ENCODE measurements around the gene SLC25A1.

SLC25A1 gene

DNA sequence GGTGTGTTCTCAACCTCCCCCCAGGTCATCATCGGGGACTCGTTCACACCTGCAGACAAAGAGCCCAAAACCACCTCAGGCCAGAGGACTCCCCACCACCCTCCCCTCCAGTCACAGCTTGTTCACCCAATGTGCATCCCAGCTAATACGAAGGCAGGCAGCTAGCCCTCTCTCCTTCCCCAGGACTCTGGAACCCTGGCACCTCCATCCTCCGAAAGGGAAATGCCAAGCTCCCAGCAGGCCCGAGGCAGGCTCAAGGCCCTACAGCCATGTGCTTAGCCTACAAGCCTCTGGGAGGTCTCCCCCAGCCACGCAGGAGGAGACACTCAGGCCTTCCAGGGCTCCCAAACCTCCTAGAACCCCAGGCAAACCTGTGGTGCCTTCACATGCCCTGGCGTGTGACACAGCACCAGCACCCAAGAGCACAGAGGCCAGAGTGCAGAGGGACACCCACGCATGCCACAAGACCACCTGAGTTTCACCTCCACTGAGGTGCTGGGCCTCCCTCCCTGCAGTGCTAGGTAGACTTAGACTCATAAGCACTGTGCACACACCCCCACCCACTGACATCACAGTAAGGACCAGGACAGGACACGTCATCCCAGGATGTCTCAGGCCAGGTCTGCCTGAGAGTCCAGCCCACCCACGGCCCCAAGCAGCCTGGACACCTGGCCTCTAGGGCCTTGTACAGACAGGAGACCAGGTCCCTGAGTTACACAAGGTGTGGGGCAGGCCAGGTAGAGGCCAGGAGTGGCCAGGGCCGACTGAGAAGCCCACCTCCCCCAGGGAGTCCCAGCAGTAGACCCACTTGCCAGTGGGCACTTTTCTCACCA lies 40.9 kb downstream of the SLC25A1 start:
- no peak for FAIRE-seq
- DNase-seq (ENCODE audit: insufficient read length, low spot score), result no peak
- TF ChIP-seq POLR2A (IDR thresholded peaks at IDR 0.05; ENCODE audit: low read depth, low read length), result no peak

DNA sequence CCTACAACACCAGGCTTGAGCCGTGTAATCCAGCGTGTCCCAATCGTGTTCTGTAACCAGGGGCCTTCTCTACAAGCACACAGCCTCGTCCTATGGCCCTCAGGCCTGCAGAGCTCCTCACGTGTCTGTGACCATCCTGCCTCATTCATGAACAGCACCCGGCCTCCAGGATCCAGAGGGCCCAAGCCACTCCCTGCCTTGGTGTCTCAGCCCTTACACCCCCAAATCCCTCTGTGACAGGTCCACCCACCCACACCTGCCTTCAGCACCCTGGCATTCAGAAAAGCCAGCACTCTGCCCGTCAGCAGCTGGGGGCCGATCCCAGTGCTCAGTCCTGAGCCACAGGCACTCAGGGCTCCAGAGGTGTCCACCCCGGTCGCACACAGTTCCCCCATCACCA lies 41.6 kb downstream of the SLC25A1 start:
- no peak for FAIRE-seq
- no peak for TF ChIP-seq POLR2A (IDR thresholded peaks at IDR 0.05; ENCODE audit: low read depth, low read length)
- DNase-seq (ENCODE audit: insufficient read length, low spot score), result no peak

- FAIRE-seq, result no peak
- no peak for TF ChIP-seq POLR2A (IDR thresholded peaks at IDR 0.05; ENCODE audit: low read depth, low read length)
- no peak for DNase-seq (ENCODE audit: insufficient read length, low spot score)
Measured at GRCh38 chr22:19134874-19135273, 43.7 kb downstream of the SLC25A1 start.

- no peak for DNase-seq (ENCODE audit: insufficient read length, low spot score)
- no peak for TF ChIP-seq POLR2A (IDR thresholded peaks at IDR 0.05; ENCODE audit: low read depth, low read length)
- FAIRE-seq, result no peak
Measured at GRCh38 chr22:19134176-19134831, 44.2 kb downstream of the SLC25A1 start.

- FAIRE-seq (no peak), DNase-seq (ENCODE audit: insufficient read length, low spot score) (no peak)
- no peak for TF ChIP-seq POLR2A (IDR thresholded peaks at IDR 0.05; ENCODE audit: low read depth, low read length)
Measured at GRCh38 chr22:19133561-19133960, 45.0 kb downstream of the SLC25A1 start.

GRCh38 chr22:19132693-19133400 lies 45.7 kb downstream of the SLC25A1 start:
- TF ChIP-seq POLR2A (IDR thresholded peaks at IDR 0.05; ENCODE audit: low read depth, low read length), result no peak
- DNase-seq (ENCODE audit: insufficient read length, low spot score) (no peak), FAIRE-seq (no peak)

- FAIRE-seq (no peak), DNase-seq (ENCODE audit: insufficient read length, low spot score) (no peak)
- no peak for TF ChIP-seq POLR2A (IDR thresholded peaks at IDR 0.05; ENCODE audit: low read depth, low read length)
Measured at GRCh38 chr22:19132153-19132552, 46.4 kb downstream of the SLC25A1 start.

GRCh38 chr22:19131685-19132015 lies 46.9 kb downstream of the SLC25A1 start:
- FAIRE-seq (no peak), DNase-seq (ENCODE audit: insufficient read length, low spot score) (no peak)
- no peak for TF ChIP-seq POLR2A (IDR thresholded peaks at IDR 0.05; ENCODE audit: low read depth, low read length)

DNA sequence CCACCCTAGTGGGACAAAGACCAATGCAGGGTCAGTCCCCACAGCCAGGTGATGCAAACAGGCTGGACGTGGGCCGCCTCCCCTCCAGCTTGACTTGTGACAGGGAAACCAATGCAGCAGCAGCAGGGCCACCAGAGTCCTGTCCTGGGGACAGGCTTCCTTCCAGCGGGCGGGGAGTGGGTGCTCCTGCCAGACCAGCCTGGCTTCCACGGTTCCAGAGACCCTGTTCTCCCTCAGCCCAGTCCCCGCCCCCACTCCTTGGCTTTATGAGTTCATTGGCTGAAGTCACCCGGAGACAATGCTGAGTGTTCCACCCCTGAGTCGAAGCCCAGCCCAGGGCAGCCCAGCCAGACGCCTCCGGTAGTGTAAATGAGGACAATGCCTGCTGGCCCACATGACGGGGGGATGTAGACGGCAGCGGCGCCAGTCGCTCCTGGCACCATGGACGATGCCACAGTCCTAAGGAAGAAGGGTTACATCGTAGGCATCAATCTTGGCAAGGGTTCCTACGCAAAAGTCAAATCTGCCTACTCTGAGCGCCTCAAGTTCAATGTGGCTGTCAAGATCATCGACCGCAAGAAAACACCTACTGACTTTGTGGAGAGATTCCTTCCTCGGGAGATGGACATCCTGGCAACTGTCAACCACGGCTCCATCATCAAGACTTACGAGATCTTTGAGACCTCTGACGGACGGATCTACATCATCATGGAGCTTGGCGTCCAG lies 47.4 kb downstream of the SLC25A1 start, which contains the start of gene TSSK2:
Gene TSSK2 (plus strand): TSS at position 350 of the 726 bp plus-strand sequence. CDS start 92 bp downstream, at position 442.
- FAIRE-seq (no peak), DNase-seq (ENCODE audit: insufficient read length, low spot score) (no peak)
- TF ChIP-seq POLR2A (IDR thresholded peaks at IDR 0.05; ENCODE audit: low read depth, low read length), result no peak

DNA sequence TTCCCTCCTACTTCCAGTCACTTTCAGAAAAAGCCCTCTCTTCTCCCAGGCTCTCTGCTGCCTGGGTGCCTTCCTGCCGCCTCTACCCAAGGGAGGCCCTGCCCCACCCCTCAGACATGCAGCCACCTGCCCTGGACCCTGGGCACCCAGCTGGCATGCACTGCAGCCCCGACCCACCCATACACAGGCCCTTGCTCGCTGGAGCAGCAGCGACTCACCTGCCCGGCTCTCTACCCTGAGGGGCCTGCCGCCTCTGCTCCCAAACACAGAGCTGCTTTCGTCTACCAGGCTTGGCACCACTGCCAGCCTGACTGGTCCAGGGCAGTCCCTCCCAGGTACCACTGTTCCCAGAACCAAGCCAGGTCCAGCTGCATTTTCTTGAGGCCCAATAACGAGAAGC lies 48.7 kb downstream of the SLC25A1 start:
- FAIRE-seq, result no peak
- TF ChIP-seq POLR2A (IDR thresholded peaks at IDR 0.05; ENCODE audit: low read depth, low read length), result no peak
- DNase-seq (ENCODE audit: insufficient read length, low spot score), result no peak

DNA sequence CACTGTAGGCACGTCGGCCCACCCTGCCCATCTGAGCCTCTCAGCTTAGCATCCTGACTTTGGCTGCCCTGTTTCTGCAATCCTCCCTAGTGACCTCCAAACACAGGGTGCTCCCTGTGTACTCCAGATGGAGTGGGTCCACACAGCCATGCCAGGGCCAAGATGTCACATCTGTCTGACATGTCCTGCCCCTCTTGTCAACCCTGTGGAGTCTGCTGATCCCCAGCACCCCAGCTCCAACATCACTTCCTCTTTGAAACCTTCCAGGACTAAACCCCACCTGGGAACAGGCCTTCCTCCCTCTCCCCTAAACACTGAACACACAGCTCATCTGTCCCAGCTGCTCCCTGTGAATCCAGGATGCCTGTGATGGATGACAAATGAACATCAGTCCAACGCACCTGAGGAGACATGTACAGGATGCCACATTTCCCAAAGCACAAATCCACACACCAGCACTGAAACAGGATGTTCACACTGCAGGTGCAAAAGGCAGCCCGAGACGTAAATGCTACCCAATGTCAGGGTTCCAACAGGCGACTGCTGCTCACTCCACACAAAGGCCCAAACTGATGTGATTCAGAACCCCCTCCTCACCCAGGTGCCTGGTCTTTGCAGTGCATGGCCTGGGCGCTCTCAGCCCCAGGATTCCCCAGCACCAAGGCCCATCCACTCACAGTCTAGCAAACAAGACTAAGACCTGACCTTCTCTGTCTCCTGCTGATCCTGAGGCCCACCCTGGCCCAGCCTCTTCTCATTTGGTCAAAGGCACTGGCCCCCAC lies 49.4 kb downstream of the SLC25A1 start:
- TF ChIP-seq POLR2A (IDR thresholded peaks at IDR 0.05; ENCODE audit: low read depth, low read length), result no peak
- DNase-seq (ENCODE audit: insufficient read length, low spot score) (no peak), FAIRE-seq (no peak)

- FAIRE-seq (no peak), DNase-seq (ENCODE audit: insufficient read length, low spot score) (no peak)
- TF ChIP-seq POLR2A (IDR thresholded peaks at IDR 0.05; ENCODE audit: low read depth, low read length), result no peak
Measured at GRCh38 chr22:19128009-19128401, 50.5 kb downstream of the SLC25A1 start.

DNA sequence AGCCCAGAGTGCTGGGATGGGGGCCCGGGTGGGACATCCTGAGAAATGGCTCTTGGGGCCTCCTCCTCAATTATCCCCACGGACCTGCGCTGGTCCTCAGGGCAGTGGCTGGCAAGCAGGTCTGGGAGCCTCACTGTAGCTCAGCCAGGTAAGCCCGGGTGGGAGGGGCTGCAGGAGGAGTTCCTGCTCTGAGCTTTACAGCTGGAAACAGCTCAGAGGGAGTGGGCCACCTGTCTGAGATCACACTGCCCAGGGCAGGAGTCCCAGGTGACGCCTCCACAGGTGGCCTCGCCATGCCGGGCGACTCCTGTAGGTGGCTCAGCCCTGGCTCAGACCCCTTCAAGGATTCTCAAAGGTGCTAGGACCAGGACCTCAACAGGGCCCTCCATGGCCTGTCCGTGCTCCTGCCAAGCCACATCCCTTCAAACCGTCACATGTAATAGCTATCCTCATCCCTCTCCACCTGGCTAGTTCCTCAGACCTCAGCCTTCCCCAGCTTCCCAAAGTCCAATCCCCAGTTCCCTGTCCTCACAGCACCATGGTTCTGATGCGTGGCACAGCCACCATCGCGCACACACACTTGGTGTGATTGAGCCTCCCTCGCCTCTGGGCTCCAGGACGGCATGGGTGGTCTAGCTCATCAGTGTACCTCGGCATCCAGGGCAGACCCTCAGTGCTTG lies 51.1 kb downstream of the SLC25A1 start:
- FAIRE-seq, result no peak

More for the DNA sequence above, 51.1 kb downstream of the SLC25A1 start:
- no peak for TF ChIP-seq POLR2A (IDR thresholded peaks at IDR 0.05; ENCODE audit: low read depth, low read length)
- DNase-seq (ENCODE audit: insufficient read length, low spot score), result no peak
